Stimulated activated CD4-positive, alpha-beta T cell treated with anti-CD3 and anti-CD28 coated beads, Interleukin-1b, Interleukin-23, amount 100 ng/mL, for 48 hours (primary cell): Measurements from ENCODE around the gene BRSK2.
"Not testable (repeated sequence)": the region's sequence is repeated elsewhere in the genome, so short reads cannot be mapped to it uniquely, and the experiment has no call there.

Experiments
- DNase-seq: peaks from one replicate; pipeline ENCODE4 v3.0.0-alpha.2; 2020

BRSK2 gene

GRCh38 chr11:1389932-1390568 is at the start of gene BRSK2:
Gene BRSK2, plus strand, starts transcription at chr11:1389934. Its CDS starts 351 bp downstream, at chr11:1390285.
- no peak for DNase-seq

GRCh38 chr11:1340111-1340510 is 49.6 kb upstream of the BRSK2 start:
- DNase-seq = no peak

- not testable (repeated sequence) for DNase-seq
These were observed 48.5 kb upstream of the BRSK2 start for GRCh38 chr11:1341226-1341625.

- DNase-seq = no peak
These were observed 47.7 kb upstream of the BRSK2 start for GRCh38 chr11:1341928-1342524.

- DNase-seq = no peak
These were observed 46.8 kb upstream of the BRSK2 start for GRCh38 chr11:1342946-1343345.

- no peak for DNase-seq
These were observed 46.2 kb upstream of the BRSK2 start for GRCh38 chr11:1343391-1344055.

- DNase-seq = no peak
These were observed 45.6 kb upstream of the BRSK2 start for GRCh38 chr11:1344056-1344635.

GRCh38 chr11:1345737-1346513 is 43.8 kb upstream of the BRSK2 start:
- DNase-seq = no peak

- DNase-seq = no peak
These were observed 42.9 kb upstream of the BRSK2 start for GRCh38 chr11:1346669-1347390.

GRCh38 chr11:1347411-1347999 is 42.2 kb upstream of the BRSK2 start:
- not testable (repeated sequence) for DNase-seq

- DNase-seq = no peak
These were observed 41.5 kb upstream of the BRSK2 start for GRCh38 chr11:1348146-1348795.

- DNase-seq = no peak
These were observed 40.9 kb upstream of the BRSK2 start for GRCh38 chr11:1348796-1349326.

GRCh38 chr11:1349327-1350041 is 40.2 kb upstream of the BRSK2 start:
- DNase-seq = no peak

GRCh38 chr11:1350086-1350725 is 39.5 kb upstream of the BRSK2 start:
- no peak for DNase-seq

- DNase-seq = no peak
These were observed 38.3 kb upstream of the BRSK2 start for GRCh38 chr11:1351278-1351937.

GRCh38 chr11:1352696-1353382 is 36.9 kb upstream of the BRSK2 start:
- DNase-seq = no peak

GRCh38 chr11:1353383-1354124 is 36.2 kb upstream of the BRSK2 start:
- DNase-seq = no peak
